ENCODE results near the gene PSMD1. TPM values are rescaled to one million over a fixed set of nuclear protein-coding genes. Genes with fewer than 3 reads are reported as not detected.

Gene PSMD1
- polyA plus RNA-seq, 1 donor (not counting 4 experiments of a cell fraction or from before 2014, with no cell fraction given) = 262 TPM

- Histone ChIP-seq H3K4me3 (ENCODE audit: control insufficient read depth in 2 of 3, extremely low read depth in 1 of 3, insufficient read depth in 2 of 3, low read depth in 1 of 3, low read length in 3 of 3) (no peak overlapping the region), H3K9me3 (ENCODE audit: control insufficient read depth, low read depth, low read length) (no peaks in the 10 kb centered on the region), H3K27ac (ENCODE audit: control insufficient read depth, insufficient read depth, low read length) (no peak overlapping the region), H3K79me2 (ENCODE audit: control insufficient read depth, insufficient read depth, low read length) (peaks cover 2% of the 10 kb centered on the region), H4K20me1 (ENCODE audit: control insufficient read depth, extremely low read depth, insufficient read depth, low read length) (no peaks in the 10 kb centered on the region), H3K9me1 (ENCODE audit: control insufficient read depth, extremely low read depth, insufficient read depth, low read length) (no peaks in the 10 kb centered on the region), H3K4me2 (ENCODE audit: control insufficient read depth, extremely low read depth, insufficient read depth, low read depth, low read length) (no peak overlapping the region), H3K4me1 (ENCODE audit: control insufficient read depth, extremely low read depth, insufficient read depth, low read length) (no peaks in the 10 kb centered on the region), H3K9ac (ENCODE audit: control insufficient read depth, extremely low read depth, insufficient read depth, low read length) (no peak overlapping the region), H3K27me3 (ENCODE audit: control insufficient read depth, extremely low read depth, insufficient read depth, low read length) (no peaks in the 10 kb centered on the region), H3K36me3 (ENCODE audit: control insufficient read depth in 2 of 2, extremely low read depth in 1 of 2, insufficient read depth in 2 of 2, low read length in 2 of 2) (peaks cover 23% of the 10 kb centered on the region in 2 experiments), H2AFZ (ENCODE audit: control insufficient read depth, low read length) (no peak overlapping the region)
- FAIRE-seq (no peak), DNase-seq (ENCODE audit: low read depth, low spot score) (no peak)
- dilution Hi-C loops (cut with MboI; ENCODE audit: extremely low pct_ligation_motif_present, low sequenced_read_pairs) = no loop called here
- TF ChIP-seq CTCF (optimal IDR thresholded peaks at IDR 0.05 in 1 of 3, IDR thresholded peaks at IDR 0.05 in 1 of 3, conservative IDR thresholded peaks at IDR 0.05 in 1 of 3; ENCODE audit: extremely low read depth in 1 of 3, insufficient read depth in 2 of 3, low read length in 3 of 3) = no peak
Observed at GRCh38 chr2:231068525-231069222, 12.0 kb downstream of the PSMD1 start.

GRCh38 chr2:231069379-231070054, 12.8 kb downstream of the PSMD1 start:
- H3K79me2 ChIP-seq (ENCODE audit: control insufficient read depth, insufficient read depth, low read length) = no peaks in the 10 kb centered on the region
- FAIRE-seq (no peak), DNase-seq (ENCODE audit: low read depth, low spot score) (no peak)
- H3K4me1 ChIP-seq (ENCODE audit: control insufficient read depth, extremely low read depth, insufficient read depth, low read length) = no peaks in the 10 kb centered on the region
- no peak overlapping the region for H3K9ac ChIP-seq (ENCODE audit: control insufficient read depth, extremely low read depth, insufficient read depth, low read length)
- H3K4me3 ChIP-seq (ENCODE audit: control insufficient read depth in 2 of 3, extremely low read depth in 1 of 3, insufficient read depth in 2 of 3, low read depth in 1 of 3, low read length in 3 of 3) = no peak overlapping the region
- H4K20me1 ChIP-seq (ENCODE audit: control insufficient read depth, extremely low read depth, insufficient read depth, low read length) = no peaks in the 10 kb centered on the region
- no peaks in the 10 kb centered on the region for H3K27me3 ChIP-seq (ENCODE audit: control insufficient read depth, extremely low read depth, insufficient read depth, low read length)
- TF ChIP-seq EZH2 (IDR thresholded peaks at IDR 0.05; ENCODE audit: low read length) = no peak
- TF ChIP-seq CTCF (optimal IDR thresholded peaks at IDR 0.05 in 1 of 3, IDR thresholded peaks at IDR 0.05 in 1 of 3, conservative IDR thresholded peaks at IDR 0.05 in 1 of 3; ENCODE audit: extremely low read depth in 1 of 3, insufficient read depth in 2 of 3, low read length in 3 of 3) = no peak
- no peaks in the 10 kb centered on the region for H3K9me1 ChIP-seq (ENCODE audit: control insufficient read depth, extremely low read depth, insufficient read depth, low read length)
- dilution Hi-C loops (cut with MboI; ENCODE audit: extremely low pct_ligation_motif_present, low sequenced_read_pairs) = no loop called here
- no peak overlapping the region for H2AFZ ChIP-seq (ENCODE audit: control insufficient read depth, low read length)
- H3K36me3 ChIP-seq (ENCODE audit: control insufficient read depth in 2 of 2, extremely low read depth in 1 of 2, insufficient read depth in 2 of 2, low read length in 2 of 2) = peaks cover 19 to 20% of the 10 kb centered on the region in 2 experiments
- H3K4me2 ChIP-seq (ENCODE audit: control insufficient read depth, extremely low read depth, insufficient read depth, low read depth, low read length) = no peak overlapping the region
- H3K27ac ChIP-seq (ENCODE audit: control insufficient read depth, insufficient read depth, low read length) = no peak overlapping the region
- no peaks in the 10 kb centered on the region for H3K9me3 ChIP-seq (ENCODE audit: control insufficient read depth, low read depth, low read length)
